ENCODE measurements around the gene CIITA.

Gene CIITA

DNA sequence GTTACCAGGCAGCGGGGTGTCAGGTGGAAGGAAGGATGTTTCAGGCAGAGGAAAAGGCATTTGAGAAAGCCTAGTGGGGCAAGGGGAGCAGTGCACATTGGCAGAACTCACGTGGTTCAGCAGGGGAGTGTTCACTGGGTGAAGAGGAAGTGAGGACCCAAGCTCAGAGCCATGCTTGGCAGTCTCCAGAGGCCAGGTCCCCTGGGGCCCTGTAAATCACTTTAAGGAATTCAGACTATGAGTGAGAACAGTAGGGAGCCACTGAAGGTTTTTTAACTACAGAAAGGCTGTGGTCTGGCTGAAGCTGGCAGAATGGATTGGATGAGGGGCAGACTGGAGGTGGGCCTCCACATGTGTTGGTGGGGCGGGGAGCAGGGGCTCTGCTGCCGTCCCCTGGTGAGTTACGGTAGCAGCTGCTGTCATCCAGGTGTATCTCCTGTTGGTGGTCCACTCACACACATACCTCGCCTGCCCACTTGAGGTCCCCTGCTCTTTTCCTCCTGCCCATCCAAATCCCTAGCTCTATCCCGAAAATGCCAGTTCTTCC is 72.5 kb downstream of the CIITA start:
- H3K4me3 ChIP-seq (replicated peaks in 1 of 2; ENCODE audit: low read depth in 2 of 2, low read length in 2 of 2): no peak overlapping the region
- peak; percentile 36 to 71 for DNase-seq (ENCODE audit: low read depth in 2 of 2)
- TF ChIP-seq, protein P1, sequence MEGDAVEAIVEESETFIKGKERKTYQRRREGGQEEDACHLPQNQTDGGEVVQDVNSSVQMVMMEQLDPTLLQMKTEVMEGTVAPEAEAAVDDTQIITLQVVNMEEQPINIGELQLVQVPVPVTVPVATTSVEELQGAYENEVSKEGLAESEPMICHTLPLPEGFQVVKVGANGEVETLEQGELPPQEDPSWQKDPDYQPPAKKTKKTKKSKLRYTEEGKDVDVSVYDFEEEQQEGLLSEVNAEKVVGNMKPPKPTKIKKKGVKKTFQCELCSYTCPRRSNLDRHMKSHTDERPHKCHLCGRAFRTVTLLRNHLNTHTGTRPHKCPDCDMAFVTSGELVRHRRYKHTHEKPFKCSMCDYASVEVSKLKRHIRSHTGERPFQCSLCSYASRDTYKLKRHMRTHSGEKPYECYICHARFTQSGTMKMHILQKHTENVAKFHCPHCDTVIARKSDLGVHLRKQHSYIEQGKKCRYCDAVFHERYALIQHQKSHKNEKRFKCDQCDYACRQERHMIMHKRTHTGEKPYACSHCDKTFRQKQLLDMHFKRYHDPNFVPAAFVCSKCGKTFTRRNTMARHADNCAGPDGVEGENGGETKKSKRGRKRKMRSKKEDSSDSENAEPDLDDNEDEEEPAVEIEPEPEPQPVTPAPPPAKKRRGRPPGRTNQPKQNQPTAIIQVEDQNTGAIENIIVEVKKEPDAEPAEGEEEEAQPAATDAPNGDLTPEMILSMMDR (IDR thresholded peaks at IDR 0.05; ENCODE audit: low read depth, low read length): peak; percentile 7

DNA sequence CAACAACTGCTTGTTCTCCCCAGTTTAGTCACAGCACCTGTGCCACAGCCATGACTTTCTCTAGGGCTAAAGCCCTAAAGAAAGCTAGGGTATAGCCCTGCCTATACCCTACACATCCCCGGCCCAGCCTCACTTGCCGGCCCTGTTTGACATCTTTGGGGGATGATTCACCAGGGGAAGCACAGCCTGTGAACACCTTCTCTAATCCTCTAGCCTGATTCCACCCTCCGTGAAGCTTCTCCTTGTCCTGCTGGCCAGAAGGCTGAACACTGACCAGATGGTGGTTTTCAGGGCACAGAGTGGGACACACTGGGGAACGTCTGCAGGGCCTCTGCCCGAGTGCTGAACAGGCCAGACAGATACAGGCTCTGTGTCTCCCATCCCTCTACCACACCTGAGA is 73.4 kb downstream of the CIITA start:
- peak in 1 of 2 donors; percentile 19 for DNase-seq (ENCODE audit: low read depth in 2 of 2)
- H3K4me3 ChIP-seq (replicated peaks in 1 of 2; ENCODE audit: low read depth in 2 of 2, low read length in 2 of 2): no peak overlapping the region
- TF ChIP-seq, protein P1 (IDR thresholded peaks at IDR 0.05; ENCODE audit: low read depth, low read length): no peak

DNA sequence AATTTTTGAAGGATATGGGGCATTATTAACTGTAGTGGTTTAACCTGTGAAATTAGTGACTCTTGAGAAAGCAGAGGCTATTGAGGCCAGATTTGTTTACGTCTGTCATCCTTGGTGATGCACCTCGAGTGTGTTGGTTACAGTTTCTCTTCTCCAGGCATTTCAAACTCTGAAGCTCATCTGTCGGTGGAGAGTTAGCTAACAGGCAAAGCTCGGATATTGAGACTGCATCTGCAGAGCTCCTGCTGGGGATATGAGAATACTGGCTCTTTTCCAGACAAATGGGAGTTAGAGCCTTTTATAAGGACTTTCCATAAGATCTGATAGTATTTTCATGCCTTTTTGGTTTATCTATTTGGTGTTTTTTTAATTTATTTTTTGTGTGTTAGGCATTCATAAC is 74.0 kb downstream of the CIITA start:
- no peak for DNase-seq (ENCODE audit: low read depth in 2 of 2)
- H3K4me3 ChIP-seq (replicated peaks in 1 of 2; ENCODE audit: low read depth in 2 of 2, low read length in 2 of 2): no peak overlapping the region
- TF ChIP-seq, protein P1 (IDR thresholded peaks at IDR 0.05; ENCODE audit: low read depth, low read length): no peak

DNA sequence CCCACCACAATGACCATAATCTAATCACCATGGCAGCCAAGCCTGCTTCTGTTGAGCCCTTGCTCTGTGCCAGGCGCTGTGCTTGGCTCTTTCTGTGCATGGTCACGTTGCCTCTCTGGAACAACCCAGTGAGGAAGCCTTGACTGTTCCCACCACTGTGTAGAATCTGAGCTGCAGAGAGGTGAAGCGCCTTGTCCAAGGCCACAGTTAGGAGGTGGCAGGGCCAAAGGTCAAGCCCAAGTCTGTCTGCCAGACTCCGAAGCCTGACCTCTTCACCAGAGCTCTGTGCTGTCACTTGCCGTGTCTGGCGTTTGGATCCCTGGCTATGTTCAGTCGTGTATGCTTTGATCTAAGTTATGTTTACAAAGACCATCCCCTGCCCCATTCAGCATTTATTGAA is 77.9 kb downstream of the CIITA start:
- TF ChIP-seq, protein P1 (IDR thresholded peaks at IDR 0.05; ENCODE audit: low read depth, low read length): no peak
- no peak for DNase-seq (ENCODE audit: low read depth in 2 of 2)
- no peak overlapping the region for H3K4me3 ChIP-seq (replicated peaks in 1 of 2; ENCODE audit: low read depth in 2 of 2, low read length in 2 of 2)

DNA sequence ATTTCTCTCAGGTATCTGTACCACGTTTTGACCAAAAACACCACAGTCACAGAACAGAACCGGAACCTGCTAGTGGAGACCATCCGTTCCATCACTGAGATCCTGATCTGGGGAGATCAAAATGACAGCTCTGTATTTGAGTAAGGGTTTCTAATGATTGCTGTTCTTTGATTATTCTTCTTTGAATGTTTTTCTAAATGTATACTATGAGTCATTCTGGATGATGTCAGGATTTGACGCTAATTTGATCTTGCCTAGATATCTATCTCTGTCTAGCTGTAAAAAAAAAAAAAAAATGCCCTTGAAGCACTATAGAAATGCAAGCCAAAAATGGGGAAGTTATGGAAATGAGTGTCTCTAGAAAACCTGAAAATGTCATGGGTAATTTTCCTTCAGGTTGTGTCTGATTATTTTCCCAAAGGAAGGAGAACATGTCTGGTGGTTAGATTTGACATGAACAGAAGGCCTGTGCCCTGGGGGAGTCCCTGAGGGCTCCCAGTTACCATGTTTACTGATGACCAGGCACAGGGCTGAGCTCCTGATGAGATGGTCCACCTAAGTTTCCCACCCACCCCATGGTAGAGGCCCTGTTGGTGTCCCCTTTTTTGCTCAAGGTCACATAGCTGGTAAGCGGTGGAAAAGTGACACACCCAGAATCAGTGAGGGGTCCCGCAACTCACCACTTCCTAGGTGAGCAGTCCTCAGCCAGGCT is 80.9 kb downstream of the CIITA start:
- H3K4me3 ChIP-seq (replicated peaks in 1 of 2; ENCODE audit: low read depth in 2 of 2, low read length in 2 of 2): no peak overlapping the region
- TF ChIP-seq, protein P1 (IDR thresholded peaks at IDR 0.05; ENCODE audit: low read depth, low read length): no peak
- DNase-seq (ENCODE audit: low read depth in 2 of 2): peak in 1 of 2 donors; percentile 40

DNA sequence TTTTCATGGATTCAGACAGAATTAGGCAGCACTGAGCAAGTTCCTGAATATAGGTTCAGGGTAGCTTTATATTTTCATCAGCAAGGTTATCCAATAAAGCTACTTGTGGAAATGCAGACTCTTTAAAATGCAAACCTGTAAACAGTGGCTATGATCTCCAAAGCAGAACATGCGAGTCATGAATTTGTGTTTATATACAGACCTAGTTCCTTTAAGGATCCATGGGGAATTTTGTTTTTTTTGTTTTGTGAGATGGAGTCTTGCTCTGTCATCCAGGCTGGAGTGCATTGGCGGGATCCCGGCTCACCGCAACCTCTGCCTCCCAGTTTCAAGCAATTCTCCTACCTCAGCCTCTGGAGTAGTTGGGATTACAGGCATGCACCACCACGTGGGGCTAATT is 82.2 kb downstream of the CIITA start:
- TF ChIP-seq, protein P1 (IDR thresholded peaks at IDR 0.05; ENCODE audit: low read depth, low read length): no peak
- no peak for DNase-seq (ENCODE audit: low read depth in 2 of 2)

More for the DNA sequence above, 82.2 kb downstream of the CIITA start:
- no peak overlapping the region for H3K4me3 ChIP-seq (replicated peaks in 1 of 2; ENCODE audit: low read depth in 2 of 2, low read length in 2 of 2)

Data from cardiac fibroblast (primary cell).